ENCODE measurements around the gene PPP2R5C.

PPP2R5C gene

GRCh38 chr14:101840649-101841369 is 79.3 kb downstream of the PPP2R5C start:
- no peak for DNase-seq (ENCODE audit: low read depth in 2 of 2)

- DNase-seq (ENCODE audit: low read depth in 2 of 2), result no peak
Measured at GRCh38 chr14:101843038-101843437, 81.5 kb downstream of the PPP2R5C start.

GRCh38 chr14:101843665-101844064 is 82.2 kb downstream of the PPP2R5C start:
- peak; percentile 34 to 40 for DNase-seq (ENCODE audit: low read depth in 2 of 2)

GRCh38 chr14:101844219-101844618 is 82.7 kb downstream of the PPP2R5C start:
- no peak for DNase-seq (ENCODE audit: low read depth in 2 of 2)

- DNase-seq (ENCODE audit: low read depth in 2 of 2), result no peak
Measured at GRCh38 chr14:101844751-101845150, 83.2 kb downstream of the PPP2R5C start.

GRCh38 chr14:101845496-101845895 is 84.0 kb downstream of the PPP2R5C start:
- no peak for DNase-seq (ENCODE audit: low read depth in 2 of 2)

- no peak for DNase-seq (ENCODE audit: low read depth in 2 of 2)
Measured at GRCh38 chr14:101845896-101846295, 84.4 kb downstream of the PPP2R5C start.

- no peak for DNase-seq (ENCODE audit: low read depth in 2 of 2)
Measured at GRCh38 chr14:101849125-101849524, 87.6 kb downstream of the PPP2R5C start.

GRCh38 chr14:101849640-101850039 is 88.1 kb downstream of the PPP2R5C start:
- DNase-seq (ENCODE audit: low read depth in 2 of 2), result no peak

- no peak for DNase-seq (ENCODE audit: low read depth in 2 of 2)
Measured at GRCh38 chr14:101851183-101851582, 89.7 kb downstream of the PPP2R5C start.

GRCh38 chr14:101851736-101852405 is 90.4 kb downstream of the PPP2R5C start:
- DNase-seq (ENCODE audit: low read depth in 2 of 2), result no peak

GRCh38 chr14:101852785-101853184 is 91.3 kb downstream of the PPP2R5C start:
- no peak for DNase-seq (ENCODE audit: low read depth in 2 of 2)

- DNase-seq (ENCODE audit: low read depth in 2 of 2), result no peak
Measured at GRCh38 chr14:101853455-101854018, 92.0 kb downstream of the PPP2R5C start.

GRCh38 chr14:101854366-101854765 is 92.9 kb downstream of the PPP2R5C start:
- DNase-seq (ENCODE audit: low read depth in 2 of 2), result no peak

- DNase-seq (ENCODE audit: low read depth in 2 of 2), result no peak
Measured at GRCh38 chr14:101855958-101856357, 94.4 kb downstream of the PPP2R5C start.

- no peak for DNase-seq (ENCODE audit: low read depth in 2 of 2)
Measured at GRCh38 chr14:101856536-101856935, 95.0 kb downstream of the PPP2R5C start.

- DNase-seq (ENCODE audit: low read depth in 2 of 2), result no peak
Measured at GRCh38 chr14:101857226-101857625, 95.7 kb downstream of the PPP2R5C start.

- DNase-seq (ENCODE audit: low read depth in 2 of 2), result no peak
Measured at GRCh38 chr14:101858791-101859537, 97.5 kb downstream of the PPP2R5C start.

- DNase-seq (ENCODE audit: low read depth in 2 of 2), result no peak
Measured at GRCh38 chr14:101859538-101859902, 98.0 kb downstream of the PPP2R5C start.

GRCh38 chr14:101859958-101860357 is 98.4 kb downstream of the PPP2R5C start:
- DNase-seq (ENCODE audit: low read depth in 2 of 2), result no peak

GRCh38 chr14:101861464-101861863 is 100.0 kb downstream of the PPP2R5C start:
- no peak for DNase-seq (ENCODE audit: low read depth in 2 of 2)

- no peak for DNase-seq (ENCODE audit: low read depth in 2 of 2)
Measured at GRCh38 chr14:101862177-101862576, 100.7 kb downstream of the PPP2R5C start.
